ENCODE results near the gene AKT3.
A peak's percentile ranks its signal among the peaks of the same experiment; 100 is the strongest.

Gene AKT3

DNA sequence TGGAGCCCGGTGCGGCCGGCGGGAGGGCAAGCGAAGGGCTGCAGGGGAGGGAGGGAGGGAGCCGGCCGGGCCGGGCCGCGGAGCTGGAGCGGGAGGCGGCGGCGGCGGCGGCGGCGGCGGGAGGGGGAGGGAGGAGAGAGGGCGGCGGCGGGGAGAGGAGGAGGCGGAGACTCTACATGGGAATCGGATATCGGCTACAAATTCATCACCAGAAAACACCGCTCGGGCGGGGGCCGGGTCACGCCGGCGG lies at the start of gene AKT3:
Gene AKT3 (minus strand): TSS at position 42 of the 250 bp plus-strand sequence. CDS start 7,073 bp downstream, outside the sequence.
- DNase-seq (ENCODE audit: low read depth) = peak; percentile 80
- H3K4me3 ChIP-seq (ENCODE audit: control insufficient read depth, low read depth, low read length) = peak within 1 kb of the TSS; percentile 76
- TF ChIP-seq, protein P1, sequence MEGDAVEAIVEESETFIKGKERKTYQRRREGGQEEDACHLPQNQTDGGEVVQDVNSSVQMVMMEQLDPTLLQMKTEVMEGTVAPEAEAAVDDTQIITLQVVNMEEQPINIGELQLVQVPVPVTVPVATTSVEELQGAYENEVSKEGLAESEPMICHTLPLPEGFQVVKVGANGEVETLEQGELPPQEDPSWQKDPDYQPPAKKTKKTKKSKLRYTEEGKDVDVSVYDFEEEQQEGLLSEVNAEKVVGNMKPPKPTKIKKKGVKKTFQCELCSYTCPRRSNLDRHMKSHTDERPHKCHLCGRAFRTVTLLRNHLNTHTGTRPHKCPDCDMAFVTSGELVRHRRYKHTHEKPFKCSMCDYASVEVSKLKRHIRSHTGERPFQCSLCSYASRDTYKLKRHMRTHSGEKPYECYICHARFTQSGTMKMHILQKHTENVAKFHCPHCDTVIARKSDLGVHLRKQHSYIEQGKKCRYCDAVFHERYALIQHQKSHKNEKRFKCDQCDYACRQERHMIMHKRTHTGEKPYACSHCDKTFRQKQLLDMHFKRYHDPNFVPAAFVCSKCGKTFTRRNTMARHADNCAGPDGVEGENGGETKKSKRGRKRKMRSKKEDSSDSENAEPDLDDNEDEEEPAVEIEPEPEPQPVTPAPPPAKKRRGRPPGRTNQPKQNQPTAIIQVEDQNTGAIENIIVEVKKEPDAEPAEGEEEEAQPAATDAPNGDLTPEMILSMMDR (conservative IDR thresholded peaks at IDR 0.05; ENCODE audit: control insufficient read depth, insufficient read depth, low read depth, low read length) = no peak

DNA sequence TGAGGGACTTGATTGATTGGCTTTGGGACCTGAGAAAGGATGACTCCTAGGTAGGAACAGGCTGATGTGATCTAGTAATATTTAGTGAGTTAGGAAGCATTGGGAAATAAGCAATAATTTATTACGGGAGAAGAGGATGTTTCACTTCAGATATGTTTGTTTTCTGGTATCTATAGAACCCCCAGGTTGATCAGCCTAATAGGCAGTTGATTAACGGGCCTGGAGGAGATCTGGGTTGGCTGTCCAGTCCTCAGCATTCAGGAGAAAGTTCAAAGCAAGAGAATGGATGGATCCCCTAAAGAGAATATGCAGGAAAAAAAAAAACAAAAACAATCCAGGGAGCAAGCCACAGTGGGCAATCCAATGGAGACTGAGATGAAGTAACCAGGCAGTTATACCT lies 48.2 kb upstream of the AKT3 start:
- TF ChIP-seq, protein P1 (conservative IDR thresholded peaks at IDR 0.05; ENCODE audit: control insufficient read depth, insufficient read depth, low read depth, low read length) = no peak
- no peak for DNase-seq (ENCODE audit: low read depth)
- H3K4me3 ChIP-seq (ENCODE audit: control insufficient read depth, low read depth, low read length) = no peak overlapping the region

DNA sequence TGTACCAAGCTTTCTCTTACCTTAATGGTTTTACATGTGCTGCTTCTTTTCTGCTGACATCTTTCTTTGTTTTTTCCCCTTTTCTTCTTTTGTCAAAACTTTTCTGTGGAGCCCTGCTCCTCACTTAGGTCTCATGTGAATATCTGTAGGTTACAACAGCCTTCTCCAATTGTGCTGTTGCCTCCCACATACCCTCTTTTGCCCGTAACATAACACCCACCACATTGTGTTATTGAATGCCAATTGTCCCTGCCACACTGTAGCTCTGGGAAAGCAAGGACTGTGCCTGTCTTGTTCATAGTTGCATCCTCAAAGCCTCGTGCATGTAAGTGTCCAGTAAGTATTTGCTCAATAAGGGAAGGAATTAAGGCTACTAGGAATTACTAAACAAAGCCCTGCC lies 46.3 kb upstream of the AKT3 start:
- no peak overlapping the region for H3K4me3 ChIP-seq (ENCODE audit: control insufficient read depth, low read depth, low read length)
- TF ChIP-seq, protein P1 (conservative IDR thresholded peaks at IDR 0.05; ENCODE audit: control insufficient read depth, insufficient read depth, low read depth, low read length) = no peak
- no peak for DNase-seq (ENCODE audit: low read depth)

DNA sequence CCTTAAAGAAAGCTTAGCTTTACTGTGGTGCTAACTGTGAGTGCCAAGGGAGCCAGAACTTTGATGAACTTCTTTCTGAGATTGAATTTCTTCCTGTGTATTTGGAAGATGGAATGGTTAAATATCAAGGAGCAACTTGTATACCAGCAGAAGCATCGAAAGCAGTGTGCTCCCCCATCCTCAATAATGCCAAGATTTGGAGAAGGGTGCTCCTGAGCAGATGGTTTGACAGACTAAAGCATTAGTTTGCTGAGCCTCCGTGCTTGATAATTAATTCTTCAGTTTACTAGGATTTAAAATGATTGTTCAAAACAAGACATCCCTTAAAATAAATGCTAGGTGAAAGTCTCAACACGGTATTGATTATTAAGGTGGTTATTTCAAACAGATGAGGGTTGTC lies 42.4 kb upstream of the AKT3 start:
- TF ChIP-seq, protein P1 (conservative IDR thresholded peaks at IDR 0.05; ENCODE audit: control insufficient read depth, insufficient read depth, low read depth, low read length) = no peak
- H3K4me3 ChIP-seq (ENCODE audit: control insufficient read depth, low read depth, low read length) = no peak overlapping the region
- no peak for DNase-seq (ENCODE audit: low read depth)

DNA sequence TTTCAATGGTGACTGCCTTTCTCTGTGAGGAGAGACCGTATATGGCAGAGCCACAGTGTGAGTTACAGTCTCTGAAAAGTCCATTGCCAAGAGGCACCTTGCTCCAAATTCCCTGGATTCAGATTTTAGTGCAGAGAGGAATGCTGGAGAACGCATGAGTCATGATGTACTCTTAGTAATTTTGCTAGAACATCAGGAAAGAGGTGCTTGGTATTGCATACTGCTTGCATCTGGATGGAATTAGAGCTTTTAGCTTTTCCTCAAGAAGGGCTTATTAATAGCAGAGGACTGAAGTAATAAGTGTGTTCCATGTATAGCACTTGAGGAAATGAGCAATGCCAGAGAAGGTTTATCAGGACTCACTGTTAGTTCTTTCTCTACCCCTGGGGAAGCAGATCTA lies 40.5 kb upstream of the AKT3 start:
- no peak overlapping the region for H3K4me3 ChIP-seq (ENCODE audit: control insufficient read depth, low read depth, low read length)
- TF ChIP-seq, protein P1 (conservative IDR thresholded peaks at IDR 0.05; ENCODE audit: control insufficient read depth, insufficient read depth, low read depth, low read length) = no peak
- DNase-seq (ENCODE audit: low read depth) = peak; percentile 94

DNA sequence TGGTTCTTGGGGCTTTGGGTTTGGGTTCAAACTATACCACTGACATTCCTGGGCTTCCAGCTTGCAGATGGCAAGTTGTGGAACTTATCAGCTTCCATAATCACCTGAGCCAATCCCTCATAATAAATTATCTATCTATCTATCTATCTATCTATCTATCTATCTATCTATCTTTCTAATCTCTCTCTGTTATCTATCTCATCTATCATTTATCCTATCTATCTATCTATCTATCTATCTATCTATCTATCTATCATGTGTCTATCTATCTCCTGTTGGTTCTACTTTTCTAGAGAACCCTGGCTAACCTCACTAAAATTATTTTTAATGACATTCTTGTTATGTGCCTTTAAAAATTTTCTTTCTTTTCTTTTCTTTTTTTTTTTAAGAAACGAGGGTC lies 35.8 kb upstream of the AKT3 start:
- DNase-seq (ENCODE audit: low read depth) = no peak
- TF ChIP-seq, protein P1 (conservative IDR thresholded peaks at IDR 0.05; ENCODE audit: control insufficient read depth, insufficient read depth, low read depth, low read length) = no peak

DNA sequence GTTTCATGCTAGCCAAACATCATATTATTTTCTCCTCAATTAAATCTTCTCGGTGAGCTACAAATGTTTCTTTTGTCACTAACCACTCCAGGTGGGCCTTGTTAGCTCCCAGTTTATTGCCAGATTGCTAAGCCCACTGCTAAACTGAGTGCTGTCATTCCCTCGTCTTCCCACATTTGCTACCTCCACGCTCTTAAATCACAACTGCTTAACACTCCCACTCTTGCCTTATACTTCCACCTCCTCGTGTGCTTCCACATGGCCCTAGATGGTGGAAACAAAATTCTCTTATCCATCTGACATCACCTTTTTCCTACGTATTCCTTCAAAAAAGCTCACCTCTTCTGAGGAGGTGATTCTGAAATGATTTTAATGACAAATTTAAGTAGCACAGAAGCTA lies 34.6 kb upstream of the AKT3 start:
- TF ChIP-seq, protein P1 (conservative IDR thresholded peaks at IDR 0.05; ENCODE audit: control insufficient read depth, insufficient read depth, low read depth, low read length) = no peak
- no peak for DNase-seq (ENCODE audit: low read depth)
- no peak overlapping the region for H3K4me3 ChIP-seq (ENCODE audit: control insufficient read depth, low read depth, low read length)

More for the DNA sequence above, 35.8 kb upstream of the AKT3 start:
- H3K4me3 ChIP-seq (ENCODE audit: control insufficient read depth, low read depth, low read length) = no peak overlapping the region

Data from fibroblast of mammary gland (primary cell).